GM12878 (cell line): Measurements from ENCODE around the gene ELN. TPM values are rescaled to one million over a fixed set of nuclear protein-coding genes. Genes with fewer than 3 reads are reported as not detected.

Experiments used
- ATAC-seq: fragments of 200-7000 bp; cut with Tn5 transposase; 3 replicates; pipeline ENCODE4 v1.9.1; 2020; ENCODE audit warnings: mild to moderate bottlenecking, moderate library complexity
- BruUV-seq: library from RNA; stranded (reverse); fragments of 400-500 nt; replicated peaks from 2 replicates; lab custom pipeline; 2021; lab: Mats Ljungman, UMichigan
- CTCF ChIA-PET: fragments of 300-600 bp; sonication (Branson Sonifier 250); formaldehyde crosslinking; extraction: SDS; loops from one replicate; lab custom pipeline; 2021; ENCODE audit warnings: inconsistent platforms; lab: Yijun Ruan, JAX
- POLR2A ChIA-PET: fragments of 350-600 bp; formaldehyde crosslinking; extraction: SDS; loops from one replicate; lab custom pipeline; 2021; ENCODE audit warnings: inconsistent platforms; lab: Charles Lee
- RAD21 ChIA-PET: fragments of 300-600 bp; sonication (Branson Sonifier 250); formaldehyde crosslinking; loops from one replicate; lab custom pipeline; 2023; ENCODE audit warnings: antibody characterized with exemption; ENCODE audit not compliant: unreplicated experiment; lab: Charles Lee
- SMC1A ChIA-PET: fragments of 300-600 bp; sonication (Branson Sonifier 250); formaldehyde crosslinking; loops from one replicate; lab custom pipeline; 2023; ENCODE audit not compliant: unreplicated experiment, uncharacterized antibody; lab: Charles Lee
- DNase-seq: peaks from one replicate; pipeline ENCODE4 v3.0.0-alpha.2; 2011; ENCODE audit warnings: low read depth, low spot score
- FAIRE-seq: peaks from 3 replicates; lab custom pipeline; 2011; peaks lifted over from hg19 to GRCh38; lab: Jason Lieb, UNC
- H2AFZ ChIP-seq: 2 replicates; pipeline ENCODE4 v1.6.0; 2011; ENCODE audit warnings: low read depth, low read length, control low read depth; ENCODE audit not compliant: control insufficient read depth
- H3K27ac ChIP-seq: 2 replicates; pipeline ENCODE4 v1.5.1; 2011; ENCODE audit warnings: control low read depth; ENCODE audit not compliant: control insufficient read depth, insufficient read depth
- H3K27me3 ChIP-seq, 2 experiments: replicated peaks in 1 of 2; 2 replicates each; pipeline versions ENCODE4 v1.6.0 to v1.6.1; 2011; ENCODE audit warnings: low read length in 1 of 2; ENCODE audit not compliant: control insufficient read depth in 2 of 2, insufficient read depth in 2 of 2
- H3K36me3 ChIP-seq, 2 experiments: 2 replicates each; pipeline ENCODE4 v1.5.1; 2011; ENCODE audit warnings: low read length in 1 of 2; ENCODE audit not compliant: control insufficient read depth in 2 of 2, insufficient read depth in 2 of 2
- H3K4me1 ChIP-seq: 2 replicates; pipeline ENCODE4 v1.6.1; 2011; ENCODE audit warnings: mild to moderate bottlenecking, low read length, moderate library complexity, mixed read lengths; ENCODE audit not compliant: control insufficient read depth, insufficient read depth
- H3K4me2 ChIP-seq: 2 replicates; pipeline ENCODE4 v1.6.0; 2011; ENCODE audit warnings: control low read depth; ENCODE audit not compliant: control insufficient read depth, insufficient read depth
- H3K4me3 ChIP-seq: fragments of 200-600 bp; sonication (generic); 2 replicates; pipeline ENCODE4 v1.5.1; 2016
- H3K79me2 ChIP-seq: 2 replicates; pipeline ENCODE4 v1.6.0; 2011; ENCODE audit warnings: low read length; ENCODE audit not compliant: control insufficient read depth, insufficient read depth
- H3K9ac ChIP-seq: 2 replicates; pipeline ENCODE4 v1.8.0; 2011; ENCODE audit warnings: low read length, control low read depth, mixed read lengths; ENCODE audit not compliant: control insufficient read depth, insufficient read depth
- H3K9me3 ChIP-seq: replicated peaks from 3 replicates; pipeline ENCODE4 v1.5.1; 2011; ENCODE audit warnings: mild to moderate bottlenecking, low read length; ENCODE audit not compliant: control insufficient read depth, insufficient read depth
- H4K20me1 ChIP-seq: 2 replicates; pipeline ENCODE4 v1.6.0; 2011; ENCODE audit not compliant: control insufficient read depth, insufficient read depth
- ATF2 ChIP-seq: IDR thresholded peaks from 2 replicates; pipeline ENCODE4 v1.6.1; 2012; ENCODE audit warnings: low read length, inconsistent platforms
- BCL11A ChIP-seq: IDR thresholded peaks from 2 replicates; pipeline ENCODE4 v1.6.1; 2011; ENCODE audit warnings: low read depth, low read length
- CBX3 ChIP-seq: fragments of 200-600 bp; sonication (generic); IDR thresholded peaks from 2 replicates; pipeline ENCODE4 v1.6.1; 2016; ENCODE audit warnings: low read depth, borderline replicate concordance
- ETV6 ChIP-seq, 2 experiments: fragments of 450-650 bp in 1 of 2; IDR thresholded peaks in 1 of 2; conservative IDR thresholded peaks in 1 of 2; 2 replicates each; pipeline ENCODE4 v1.6.1; 2014; ENCODE audit warnings: antibody characterized with exemption in 1 of 2, borderline replicate concordance in 1 of 2, low read depth in 1 of 2, mild to moderate bottlenecking in 1 of 2, moderate library complexity in 1 of 2
- LARP7 ChIP-seq: fragments of 450-650 bp; IDR thresholded peaks from 2 replicates; pipeline ENCODE4 v1.6.1; 2017; ENCODE audit warnings: mild to moderate bottlenecking
- MTA2 ChIP-seq: fragments of 450-650 bp; IDR thresholded peaks from 2 replicates; pipeline ENCODE4 v1.6.1; 2016; ENCODE audit warnings: low read depth, mild to moderate bottlenecking, moderate library complexity
- MXI1 ChIP-seq: fragments of 150-350 bp; IDR thresholded peaks from 2 replicates; pipeline ENCODE4 v1.6.1; 2011; ENCODE audit warnings: low read depth, mild to moderate bottlenecking, inconsistent platforms, low read length, improper control_type of control experiment
- NFXL1 ChIP-seq: fragments of 450-650 bp; IDR thresholded peaks from 2 replicates; pipeline ENCODE4 v1.6.1; 2017; ENCODE audit warnings: antibody characterized with exemption, mild to moderate bottlenecking, borderline replicate concordance
- NFYA ChIP-seq: IDR thresholded peaks from 2 replicates; pipeline ENCODE4 v1.6.1; 2011; ENCODE audit warnings: low read depth, mild to moderate bottlenecking, low read length, improper control_type of control experiment, borderline replicate concordance
- RCOR1 ChIP-seq: conservative IDR thresholded peaks from 2 replicates; pipeline ENCODE4 v1.6.1; 2012; ENCODE audit warnings: low read depth, low read length, improper control_type of control experiment
- YBX1 ChIP-seq: fragments of 450-650 bp; IDR thresholded peaks from 2 replicates; pipeline ENCODE4 v1.6.1; 2016; ENCODE audit warnings: antibody characterized with exemption
- WGBS: methylation state at CpG from one replicate; pipeline ENCODE4 v1.1.6; 2016; ENCODE audit warnings: low lambda C conversion rate; ENCODE audit not compliant: insufficient replicate concordance, insufficient coverage; ENCODE audit errors: missing lambda C conversion rate; 5-methylcytosine and 5-hydroxymethylcytosine counted together
- in situ Hi-C: fragments of 300-500 bp; cut with MboI; formaldehyde crosslinking; loops from 9 replicates; pipeline ENCODE4 v1.14.3; 2018; ENCODE audit warnings: mixed read lengths
- intact Hi-C: fragments of 100-400 bp; cut with micrococcal nuclease; formaldehyde crosslinking; loops from one replicate; pipeline ENCODE4 v1.14.2; 2022; ENCODE audit not compliant: unreplicated experiment
- polyA plus RNA-seq, 11 experiments: library from polyadenylated mRNA; depleted of rRNA in 4 of 11; unstranded in 6 of 11; stranded (reverse) in 5 of 11; fragments of >200 nt; fragmentation: Nextera tagmentation in 4 of 11; fragmentation: Illumina TruSeq in 1 of 11; extraction: Ambion mirVana in 4 of 11; extraction: Trizol in 1 of 11; gene quantifications; 1 replicate in 1 of 11; 2 replicates in 10 of 11; pipeline versions ENCODE4 v1.2.1 to v1.2.3, GENCODE V29; 2011 to 2016; ENCODE audit warnings: inconsistent platforms in 2 of 11, missing spikeins in 2 of 11, low read depth in 1 of 11
- total RNA-seq, 4 experiments: library from RNA; depleted of rRNA in 3 of 4; stranded (reverse); fragments of >200 nt in 3 of 4; fragmentation: Illumina TruSeq in 1 of 4; extraction: Trizol in 1 of 4; gene quantifications; 2 replicates each; pipeline versions ENCODE4 v1.2.1 to v1.2.3, GENCODE V29; 2013 to 2021
- TF ChIP-seq, protein P1 (sequence below): fragments of 450-650 bp; IDR thresholded peaks from 2 replicates; pipeline ENCODE4 v1.6.1; 2017; ENCODE audit warnings: antibody characterized with exemption, mild to moderate bottlenecking, moderate library complexity
- TF ChIP-seq, protein P2 (sequence below): fragments of 450-650 bp; IDR thresholded peaks from 2 replicates; pipeline ENCODE4 v1.6.1; 2017; ENCODE audit warnings: borderline replicate concordance

ELN gene
- total and polyA plus RNA-seq, 10 of the 15 experiments (the other 5 are each of a cell fraction or from before 2014, with no cell fraction given): 0.08 to 0.27 (median 0.23) TPM; not detected in 7

- CTCF ChIA-PET: interaction anchor here (0.8 to 5.1 kb wide), 8 partner anchors 10 to 330 kb away, joined by 3 to 58 read pairs (median 6); partner anchors contain the start of gene EIF4H
- Histone ChIP-seq H3K4me2 (no peak overlapping the region), H3K4me3 (no peak overlapping the region), H2AFZ (no peak overlapping the region), H3K79me2 (no peaks in the 10 kb centered on the region), H3K27me3 (no peaks in the 10 kb centered on the region), H3K36me3 (no peaks in the 10 kb centered on the region; a peak in 1 of 4 replicates), H4K20me1 (no peaks in the 10 kb centered on the region), H3K4me1 (no peaks in the 10 kb centered on the region), H3K9me3 (no peaks in the 10 kb centered on the region), H3K27ac (no peak overlapping the region), H3K9ac (no peak overlapping the region)
- no peak for DNase-seq
- WGBS: 66% methylated on average over 6 of the region's 6 CpGs
- POLR2A ChIA-PET: interaction anchor here (0.6 to 0.7 kb wide), 2 partner anchors 106 to 120 kb away, joined by 3 to 7 read pairs; no protein-coding TSS in a partner anchor
- RAD21 ChIA-PET: interaction anchor here (0.6 to 1.0 kb wide), 2 partner anchors 136 to 195 kb away, joined by 4 to 7 read pairs; no protein-coding TSS in a partner anchor
- in situ Hi-C loops: no loop called here
- ATAC-seq: no peak
- no TSS peak for BruUV-seq
- TF ChIP-seq CBX3 (no peak), ATF2 (no peak), RCOR1 (no peak), MTA2 (no peak), NFXL1 (no peak), BCL11A (no peak), YBX1 (no peak), NFYA (no peak), ETV6 (conservative IDR thresholded peaks at IDR 0.05 in 1 of 2, IDR thresholded peaks at IDR 0.05 in 1 of 2; ENCODE audit: borderline replicate concordance in 1 of 2, low read depth in 1 of 2) (no peak), LARP7 (no peak), MXI1 (no peak)
- TF ChIP-seq, protein P1, sequence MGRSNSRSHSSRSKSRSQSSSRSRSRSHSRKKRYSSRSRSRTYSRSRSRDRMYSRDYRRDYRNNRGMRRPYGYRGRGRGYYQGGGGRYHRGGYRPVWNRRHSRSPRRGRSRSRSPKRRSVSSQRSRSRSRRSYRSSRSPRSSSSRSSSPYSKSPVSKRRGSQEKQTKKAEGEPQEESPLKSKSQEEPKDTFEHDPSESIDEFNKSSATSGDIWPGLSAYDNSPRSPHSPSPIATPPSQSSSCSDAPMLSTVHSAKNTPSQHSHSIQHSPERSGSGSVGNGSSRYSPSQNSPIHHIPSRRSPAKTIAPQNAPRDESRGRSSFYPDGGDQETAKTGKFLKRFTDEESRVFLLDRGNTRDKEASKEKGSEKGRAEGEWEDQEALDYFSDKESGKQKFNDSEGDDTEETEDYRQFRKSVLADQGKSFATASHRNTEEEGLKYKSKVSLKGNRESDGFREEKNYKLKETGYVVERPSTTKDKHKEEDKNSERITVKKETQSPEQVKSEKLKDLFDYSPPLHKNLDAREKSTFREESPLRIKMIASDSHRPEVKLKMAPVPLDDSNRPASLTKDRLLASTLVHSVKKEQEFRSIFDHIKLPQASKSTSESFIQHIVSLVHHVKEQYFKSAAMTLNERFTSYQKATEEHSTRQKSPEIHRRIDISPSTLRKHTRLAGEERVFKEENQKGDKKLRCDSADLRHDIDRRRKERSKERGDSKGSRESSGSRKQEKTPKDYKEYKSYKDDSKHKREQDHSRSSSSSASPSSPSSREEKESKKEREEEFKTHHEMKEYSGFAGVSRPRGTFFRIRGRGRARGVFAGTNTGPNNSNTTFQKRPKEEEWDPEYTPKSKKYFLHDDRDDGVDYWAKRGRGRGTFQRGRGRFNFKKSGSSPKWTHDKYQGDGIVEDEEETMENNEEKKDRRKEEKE: no peak
- TF ChIP-seq, protein P2, sequence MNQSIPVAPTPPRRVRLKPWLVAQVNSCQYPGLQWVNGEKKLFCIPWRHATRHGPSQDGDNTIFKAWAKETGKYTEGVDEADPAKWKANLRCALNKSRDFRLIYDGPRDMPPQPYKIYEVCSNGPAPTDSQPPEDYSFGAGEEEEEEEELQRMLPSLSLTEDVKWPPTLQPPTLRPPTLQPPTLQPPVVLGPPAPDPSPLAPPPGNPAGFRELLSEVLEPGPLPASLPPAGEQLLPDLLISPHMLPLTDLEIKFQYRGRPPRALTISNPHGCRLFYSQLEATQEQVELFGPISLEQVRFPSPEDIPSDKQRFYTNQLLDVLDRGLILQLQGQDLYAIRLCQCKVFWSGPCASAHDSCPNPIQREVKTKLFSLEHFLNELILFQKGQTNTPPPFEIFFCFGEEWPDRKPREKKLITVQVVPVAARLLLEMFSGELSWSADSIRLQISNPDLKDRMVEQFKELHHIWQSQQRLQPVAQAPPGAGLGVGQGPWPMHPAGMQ: no peak
- intact Hi-C loops: no loop called here
- no peak for FAIRE-seq
- SMC1A ChIA-PET: interaction anchor here (0.6 to 2.4 kb wide), 10 partner anchors 30 to 137 kb away, joined by 3 to 8 read pairs (median 3); no protein-coding TSS in a partner anchor
These were observed 42.6 kb downstream of the ELN start for GRCh38 chr7:74070619-74070921.
